Ovary (tissue), 3 donors: ENCODE measurements around the gene FGD3.

Source experiments
- POLR2A ChIP-seq: fragments of 450-650 bp; IDR thresholded peaks from one replicate; pipeline ENCODE4 v1.6.1; 2017; ENCODE audit warnings: antibody characterized with exemption, mild to moderate bottlenecking, moderate library complexity
- TF ChIP-seq, protein P1 (sequence below), 3 donors: fragments of 450-650 bp in 2 of 3; fragments of 200-600 bp in 1 of 3; IDR thresholded peaks; one replicate each; pipeline versions ENCODE4 v1.5.1 to v1.8.0; 2016 to 2022; ENCODE audit warnings: antibody characterized with exemption in 3 of 3, mild to moderate bottlenecking in 1 of 3
- donor health status: DM: no; HTN: no; CAD: no.

- TF ChIP-seq POLR2A = no peak
- TF ChIP-seq, protein P1, sequence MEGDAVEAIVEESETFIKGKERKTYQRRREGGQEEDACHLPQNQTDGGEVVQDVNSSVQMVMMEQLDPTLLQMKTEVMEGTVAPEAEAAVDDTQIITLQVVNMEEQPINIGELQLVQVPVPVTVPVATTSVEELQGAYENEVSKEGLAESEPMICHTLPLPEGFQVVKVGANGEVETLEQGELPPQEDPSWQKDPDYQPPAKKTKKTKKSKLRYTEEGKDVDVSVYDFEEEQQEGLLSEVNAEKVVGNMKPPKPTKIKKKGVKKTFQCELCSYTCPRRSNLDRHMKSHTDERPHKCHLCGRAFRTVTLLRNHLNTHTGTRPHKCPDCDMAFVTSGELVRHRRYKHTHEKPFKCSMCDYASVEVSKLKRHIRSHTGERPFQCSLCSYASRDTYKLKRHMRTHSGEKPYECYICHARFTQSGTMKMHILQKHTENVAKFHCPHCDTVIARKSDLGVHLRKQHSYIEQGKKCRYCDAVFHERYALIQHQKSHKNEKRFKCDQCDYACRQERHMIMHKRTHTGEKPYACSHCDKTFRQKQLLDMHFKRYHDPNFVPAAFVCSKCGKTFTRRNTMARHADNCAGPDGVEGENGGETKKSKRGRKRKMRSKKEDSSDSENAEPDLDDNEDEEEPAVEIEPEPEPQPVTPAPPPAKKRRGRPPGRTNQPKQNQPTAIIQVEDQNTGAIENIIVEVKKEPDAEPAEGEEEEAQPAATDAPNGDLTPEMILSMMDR (IDR thresholded peaks at IDR 0.05) = no peak
These were observed 93.1 kb downstream of the FGD3 start for GRCh38 chr9:93040409-93040808.
